Measurements from ENCODE around the gene POLE.

The POLE gene, protein sequence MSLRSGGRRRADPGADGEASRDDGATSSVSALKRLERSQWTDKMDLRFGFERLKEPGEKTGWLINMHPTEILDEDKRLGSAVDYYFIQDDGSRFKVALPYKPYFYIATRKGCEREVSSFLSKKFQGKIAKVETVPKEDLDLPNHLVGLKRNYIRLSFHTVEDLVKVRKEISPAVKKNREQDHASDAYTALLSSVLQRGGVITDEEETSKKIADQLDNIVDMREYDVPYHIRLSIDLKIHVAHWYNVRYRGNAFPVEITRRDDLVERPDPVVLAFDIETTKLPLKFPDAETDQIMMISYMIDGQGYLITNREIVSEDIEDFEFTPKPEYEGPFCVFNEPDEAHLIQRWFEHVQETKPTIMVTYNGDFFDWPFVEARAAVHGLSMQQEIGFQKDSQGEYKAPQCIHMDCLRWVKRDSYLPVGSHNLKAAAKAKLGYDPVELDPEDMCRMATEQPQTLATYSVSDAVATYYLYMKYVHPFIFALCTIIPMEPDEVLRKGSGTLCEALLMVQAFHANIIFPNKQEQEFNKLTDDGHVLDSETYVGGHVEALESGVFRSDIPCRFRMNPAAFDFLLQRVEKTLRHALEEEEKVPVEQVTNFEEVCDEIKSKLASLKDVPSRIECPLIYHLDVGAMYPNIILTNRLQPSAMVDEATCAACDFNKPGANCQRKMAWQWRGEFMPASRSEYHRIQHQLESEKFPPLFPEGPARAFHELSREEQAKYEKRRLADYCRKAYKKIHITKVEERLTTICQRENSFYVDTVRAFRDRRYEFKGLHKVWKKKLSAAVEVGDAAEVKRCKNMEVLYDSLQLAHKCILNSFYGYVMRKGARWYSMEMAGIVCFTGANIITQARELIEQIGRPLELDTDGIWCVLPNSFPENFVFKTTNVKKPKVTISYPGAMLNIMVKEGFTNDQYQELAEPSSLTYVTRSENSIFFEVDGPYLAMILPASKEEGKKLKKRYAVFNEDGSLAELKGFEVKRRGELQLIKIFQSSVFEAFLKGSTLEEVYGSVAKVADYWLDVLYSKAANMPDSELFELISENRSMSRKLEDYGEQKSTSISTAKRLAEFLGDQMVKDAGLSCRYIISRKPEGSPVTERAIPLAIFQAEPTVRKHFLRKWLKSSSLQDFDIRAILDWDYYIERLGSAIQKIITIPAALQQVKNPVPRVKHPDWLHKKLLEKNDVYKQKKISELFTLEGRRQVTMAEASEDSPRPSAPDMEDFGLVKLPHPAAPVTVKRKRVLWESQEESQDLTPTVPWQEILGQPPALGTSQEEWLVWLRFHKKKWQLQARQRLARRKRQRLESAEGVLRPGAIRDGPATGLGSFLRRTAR (N-terminal part only)

DNA sequence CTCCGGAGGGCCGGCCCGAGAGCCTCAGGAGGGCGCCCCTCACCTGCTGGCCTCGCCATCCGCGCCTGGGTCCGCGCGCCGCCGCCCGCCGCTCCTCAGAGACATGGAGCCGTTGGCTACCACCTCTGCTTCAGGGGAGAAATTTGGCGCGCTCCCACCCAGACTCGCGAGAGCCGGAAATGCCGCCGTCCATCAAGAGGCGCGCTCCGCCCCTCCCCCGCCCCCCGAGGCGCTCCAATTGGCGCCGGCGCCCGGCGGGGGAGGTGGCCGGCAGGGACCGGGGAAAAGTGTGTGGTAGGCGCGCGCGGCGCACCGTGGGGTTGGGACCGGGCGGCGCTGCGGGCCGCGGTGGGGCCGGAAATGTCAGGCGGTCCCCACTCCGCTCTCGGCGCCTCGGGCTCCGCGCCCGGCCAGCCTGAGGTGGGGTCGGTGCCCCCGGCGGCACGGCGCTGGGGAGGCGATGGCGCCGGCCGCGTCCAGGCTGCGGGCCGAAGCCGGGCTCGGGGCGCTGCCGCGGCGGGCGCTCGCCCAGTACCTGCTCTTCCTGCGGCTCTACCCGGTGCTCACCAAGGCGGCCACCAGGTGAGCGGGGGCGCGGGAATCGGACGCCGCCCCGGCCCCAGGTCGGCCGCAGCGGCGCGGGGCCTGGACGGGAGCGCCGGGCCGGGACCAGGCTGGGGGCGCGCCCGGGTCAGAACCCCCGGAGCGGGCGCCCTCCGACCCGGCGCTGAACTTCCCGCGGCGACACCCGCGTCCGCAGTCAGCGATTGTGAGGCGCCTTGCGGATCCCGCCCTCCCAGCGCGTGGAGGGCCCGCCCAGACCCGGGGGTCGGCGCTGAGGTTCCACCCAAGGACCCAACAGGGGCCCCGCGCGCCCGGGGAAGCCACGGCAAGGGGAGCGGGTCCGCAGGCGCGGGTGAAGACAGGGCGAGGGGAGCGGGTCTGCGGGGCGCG lies at the start of gene POLE, which contains the start of gene PXMP2:
TSS of gene POLE (minus strand) at position 132 of the 954 bp plus-strand sequence. CDS start at position 105, 27 bp downstream.
TSS of gene PXMP2 (plus strand) at position 377 of the 954 bp plus-strand sequence. CDS start at position 461, 84 bp downstream.
- peak; percentile 98 for DNase-seq

DNA sequence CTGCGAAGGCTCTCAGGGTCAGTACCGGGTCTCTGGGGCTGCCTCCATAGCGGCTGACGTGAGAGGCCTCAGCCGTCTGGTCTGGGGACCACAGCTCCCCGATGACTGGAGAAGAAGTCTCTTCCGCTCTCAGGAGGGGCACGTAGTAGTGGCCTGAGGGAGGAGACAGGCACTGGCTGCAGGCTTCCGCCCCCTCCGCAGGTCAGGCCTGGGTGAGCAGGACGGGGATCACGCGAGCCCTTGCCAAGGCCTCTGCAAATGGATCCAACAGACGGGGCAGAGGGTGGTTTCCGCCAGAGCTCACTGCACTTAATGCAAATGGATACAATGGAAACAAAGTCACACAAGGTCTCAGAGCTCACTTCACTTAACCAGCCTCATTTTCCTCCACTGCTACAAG lies 49.8 kb upstream of the POLE start:
- DNase-seq = no peak

GRCh38 chr12:132736378-132736777 lies 49.2 kb upstream of the POLE start:
- no peak for DNase-seq

DNA sequence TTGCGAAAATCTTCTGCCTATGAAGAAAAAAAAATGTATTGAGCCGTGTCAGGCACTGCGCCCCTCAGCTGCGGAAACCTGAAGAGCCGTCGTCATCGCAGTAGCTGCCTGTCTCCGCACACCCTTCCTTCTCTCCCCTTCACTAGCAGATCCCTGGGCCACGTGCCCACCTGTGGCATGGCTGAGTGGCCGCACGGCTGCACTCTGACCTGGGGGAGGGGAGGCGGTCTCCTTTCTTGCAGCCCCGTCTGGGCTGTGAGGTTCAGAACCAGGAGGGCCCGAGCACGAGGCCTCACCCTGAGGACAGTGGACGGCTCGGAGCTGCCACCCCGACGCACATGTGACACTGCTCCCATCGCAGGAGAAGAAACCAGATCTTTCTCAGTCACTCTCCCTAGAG lies 48.4 kb upstream of the POLE start:
- no peak for DNase-seq

DNA sequence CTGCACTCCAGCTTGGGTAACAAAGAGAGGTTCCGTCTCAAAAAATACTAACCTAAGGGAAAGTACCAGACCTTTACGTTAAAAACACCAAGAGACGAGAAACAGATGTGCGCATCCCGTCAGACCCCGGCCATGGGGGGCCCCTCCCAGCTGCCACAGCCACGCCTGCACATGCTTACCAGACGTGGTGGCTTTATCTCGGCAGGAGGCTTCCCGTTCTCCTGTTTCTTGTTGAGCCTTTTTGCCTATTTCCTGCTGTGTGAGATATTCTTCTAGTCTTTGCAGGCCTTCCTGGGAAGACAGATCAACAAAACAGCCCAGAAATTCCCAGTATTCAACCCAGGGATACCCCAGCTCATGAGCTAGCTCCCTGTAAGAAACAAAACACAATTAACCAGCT lies 47.1 kb upstream of the POLE start:
- no peak for DNase-seq

- DNase-seq = no peak
These were observed 44.4 kb upstream of the POLE start for GRCh38 chr12:132731574-132731973.

DNA sequence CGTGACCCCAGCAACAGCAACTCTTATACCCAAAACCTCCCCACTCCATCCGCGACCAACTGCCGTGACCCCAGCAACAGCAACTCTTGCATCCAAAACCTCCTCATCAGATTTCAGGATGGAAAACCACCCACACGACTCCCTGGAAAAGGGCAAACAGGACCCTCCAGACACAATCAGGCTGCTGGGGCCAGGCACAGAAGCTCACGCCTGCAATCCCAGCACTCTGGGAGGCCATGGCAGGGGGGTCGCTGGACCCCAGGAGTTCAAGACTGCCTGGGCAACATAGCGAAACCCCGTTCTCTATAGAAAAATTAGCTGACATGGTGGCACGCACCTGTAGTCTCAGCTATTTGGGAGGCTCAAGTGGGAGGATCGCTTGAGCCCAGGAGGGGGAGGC lies 43.2 kb upstream of the POLE start:
- DNase-seq = no peak

DNA sequence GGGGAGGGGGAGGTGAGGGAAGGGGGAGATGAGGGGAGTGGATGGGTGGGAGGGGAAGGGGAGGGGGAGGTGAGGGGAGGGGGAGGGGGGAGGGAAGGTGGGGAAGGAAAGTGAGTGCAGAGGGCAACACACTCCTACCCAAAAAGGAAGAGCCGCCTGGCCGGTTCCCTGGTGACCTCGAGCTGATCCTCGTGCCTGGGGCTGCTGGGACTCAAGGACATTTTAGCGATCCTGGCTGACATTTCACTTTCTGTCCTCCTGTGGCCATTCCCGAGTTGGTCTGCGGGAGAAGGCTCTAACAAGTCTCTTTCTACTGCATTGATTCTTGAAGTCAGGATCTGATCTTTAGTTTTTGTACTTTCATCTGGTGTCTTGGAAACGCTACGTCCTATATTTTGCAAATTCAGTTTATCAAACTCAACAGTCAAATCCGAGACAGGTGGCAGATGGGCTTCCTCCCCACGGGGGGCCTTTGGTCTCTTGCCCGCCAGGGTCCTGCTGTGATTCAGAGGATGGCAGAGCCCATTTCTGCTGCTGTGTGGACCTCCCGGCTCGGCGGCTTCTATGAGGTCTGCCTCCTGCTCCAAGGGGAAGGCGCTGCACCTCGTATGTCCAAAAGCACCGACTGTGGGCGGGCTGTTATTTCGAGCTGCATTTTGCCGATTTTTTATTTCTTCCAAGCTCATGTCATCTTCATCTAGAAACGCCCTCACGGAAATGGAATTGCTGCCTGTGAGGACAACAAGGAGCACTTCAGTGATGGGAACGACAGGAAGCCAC lies 42.6 kb upstream of the POLE start:
- DNase-seq = no peak

DNA sequence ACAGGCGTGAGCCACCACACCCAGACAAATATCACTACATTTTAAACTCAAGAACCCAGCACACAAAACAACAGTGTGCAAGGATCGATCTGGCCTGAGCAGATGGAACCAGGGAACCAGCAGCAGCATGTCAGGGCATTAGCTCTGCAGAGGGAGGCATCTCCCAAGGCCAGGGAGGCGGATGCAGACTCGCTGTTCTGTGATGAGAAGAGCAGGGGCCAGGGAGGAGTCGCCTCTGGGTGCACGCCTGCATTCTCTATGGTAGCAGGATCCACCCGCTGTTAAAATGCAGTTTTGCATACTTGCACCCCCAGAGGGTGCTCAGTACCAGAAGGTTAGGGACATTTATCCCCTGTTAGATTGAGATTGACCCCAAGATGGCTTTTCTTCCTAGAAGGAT lies 41.4 kb upstream of the POLE start:
- no peak for DNase-seq

DNA sequence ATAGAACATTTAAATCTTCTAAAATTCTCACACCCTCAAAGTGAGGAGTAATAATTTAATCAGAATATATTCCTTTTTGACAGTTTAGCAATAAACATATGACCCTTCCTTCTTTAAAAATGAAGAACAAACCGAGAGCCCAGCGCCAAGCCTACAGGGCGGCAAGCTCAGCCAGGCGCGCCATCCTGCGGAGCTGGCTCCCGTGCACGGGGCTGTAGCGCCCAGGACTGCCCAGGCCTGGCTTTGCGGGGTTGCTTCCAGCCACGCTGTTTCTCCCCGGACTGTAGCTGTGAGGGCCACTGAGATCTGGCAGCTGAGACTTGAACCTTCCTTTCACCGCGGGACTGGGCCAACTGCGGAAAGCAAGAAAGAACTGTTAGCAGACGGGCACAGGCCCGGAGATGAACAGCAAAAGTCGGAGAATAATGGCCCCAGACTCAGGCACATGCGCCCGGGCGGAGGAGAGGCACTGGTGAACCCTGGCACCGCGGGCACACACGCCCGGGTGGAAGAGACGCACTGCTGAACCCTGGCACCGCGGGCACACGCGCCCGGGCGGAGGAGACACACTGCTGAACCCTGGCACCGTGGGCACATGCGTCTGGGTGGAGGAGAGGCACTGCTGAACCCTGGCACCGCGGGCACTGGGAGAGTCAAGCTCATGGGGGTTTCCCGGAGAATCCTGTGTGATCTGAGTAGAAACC lies 40.1 kb upstream of the POLE start:
- DNase-seq = no peak

DNA sequence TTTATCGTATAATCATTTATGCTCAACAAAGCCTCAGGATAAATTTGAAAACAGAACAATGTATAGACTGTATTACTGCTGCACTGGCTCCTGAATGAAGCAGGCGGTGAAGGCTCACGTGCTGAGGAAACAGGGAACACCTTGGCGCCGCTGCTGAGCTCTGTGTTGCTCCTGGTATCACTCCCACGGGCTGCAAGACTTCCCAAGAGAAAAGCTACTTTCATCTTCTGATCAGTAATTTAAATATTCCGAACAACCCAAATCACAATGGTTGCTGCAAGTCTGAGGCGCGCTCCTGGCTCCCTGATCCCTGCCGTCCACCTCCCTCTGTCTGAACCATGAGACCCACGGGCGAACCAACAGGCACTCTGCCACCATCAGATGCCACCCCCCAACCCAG lies 39.2 kb upstream of the POLE start:
- no peak for DNase-seq

DNA sequence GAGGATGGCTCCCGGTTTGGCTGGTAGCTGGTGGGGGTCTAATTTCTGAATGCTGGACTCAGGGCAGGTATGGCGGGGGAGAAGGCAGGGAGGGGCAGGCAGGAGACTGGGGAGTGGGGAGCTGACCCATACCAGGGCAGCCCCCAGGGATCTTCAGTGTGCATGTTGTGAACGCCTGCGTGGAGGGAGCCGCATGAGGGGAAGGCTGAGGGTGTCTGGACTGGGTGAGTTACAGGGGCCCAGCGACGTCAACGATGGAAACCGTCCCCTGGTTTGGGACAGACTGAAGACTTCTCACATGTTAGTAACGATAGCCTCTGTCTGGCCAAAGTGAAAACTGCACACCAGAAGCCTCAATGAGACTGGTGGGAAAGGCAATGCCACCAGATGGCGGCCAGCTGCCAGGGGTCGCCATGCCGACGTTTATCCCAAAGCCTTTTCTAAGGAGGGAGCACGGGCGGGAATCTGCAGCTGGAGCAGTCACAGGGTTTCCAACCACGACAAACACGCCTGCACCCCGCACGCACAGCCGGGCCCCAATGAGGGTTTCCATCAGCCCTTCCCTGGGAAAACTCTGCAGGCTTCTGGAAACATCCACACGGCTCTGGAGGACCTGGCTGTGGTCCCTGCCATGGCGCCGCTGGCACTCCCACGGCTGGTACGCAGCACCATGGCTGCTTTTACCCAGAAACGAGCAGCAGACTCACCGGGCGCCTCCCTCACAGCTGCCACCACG lies 37.5 kb upstream of the POLE start:
- DNase-seq = no peak

GRCh38 chr12:132723764-132724140 lies 36.6 kb upstream of the POLE start:
- DNase-seq = no peak

DNA sequence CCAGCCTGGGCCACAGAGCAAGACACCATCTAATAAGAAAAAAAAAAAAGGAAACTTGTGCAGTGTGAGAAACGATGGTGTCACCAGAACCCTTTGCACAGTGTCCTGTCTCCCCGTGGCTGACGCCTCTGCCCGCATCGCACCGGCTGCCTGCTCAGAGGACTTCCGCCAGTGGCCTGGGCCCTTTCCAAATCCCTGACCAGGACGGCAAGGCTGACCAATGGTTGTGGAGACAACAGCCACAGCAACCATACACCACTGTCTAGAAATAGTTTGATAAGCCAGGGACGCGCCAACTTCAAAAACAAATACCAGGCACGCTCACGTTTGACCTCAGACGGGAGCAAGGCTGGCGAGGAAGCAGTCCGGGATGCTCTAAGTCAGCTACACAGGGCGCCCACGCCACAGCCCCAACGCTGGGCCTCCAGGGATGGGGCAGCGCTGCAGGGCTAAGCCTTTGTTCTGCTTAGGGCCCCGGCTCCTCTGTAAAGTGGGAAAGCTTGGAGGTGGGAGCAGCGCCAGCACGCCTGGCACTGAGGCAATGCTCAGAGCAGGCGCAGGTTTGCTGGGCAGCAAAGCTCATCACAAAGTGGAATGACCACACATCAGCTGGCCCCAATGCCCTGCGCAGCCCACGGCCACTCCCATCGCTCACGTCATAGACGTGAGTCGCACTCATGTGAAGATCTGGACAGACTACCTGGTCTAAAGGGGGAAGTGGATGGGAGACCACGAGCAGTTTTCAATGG lies 36.0 kb upstream of the POLE start:
- DNase-seq = no peak

GRCh38 chr12:132720606-132721345 lies 33.6 kb upstream of the POLE start:
- no peak for DNase-seq

- no peak for DNase-seq
These were observed 32.8 kb upstream of the POLE start for GRCh38 chr12:132719954-132720324.

GRCh38 chr12:132719141-132719953 lies 32.2 kb upstream of the POLE start:
- DNase-seq = no peak
